Dedifferentiated amniotic fluid mesenchymal stem cell (primary cell): Measurements from ENCODE around the gene PTPN1.
"Not testable (repeated sequence)": the region's sequence is repeated elsewhere in the genome, so short reads cannot be mapped to it uniquely, and the experiment has no call there.

ENCODE experiments used
- DNase-seq: peaks from one replicate; pipeline ENCODE4 v3.0.0-alpha.2; 2016; ENCODE audit errors: extremely low spot score

Gene PTPN1

DNA sequence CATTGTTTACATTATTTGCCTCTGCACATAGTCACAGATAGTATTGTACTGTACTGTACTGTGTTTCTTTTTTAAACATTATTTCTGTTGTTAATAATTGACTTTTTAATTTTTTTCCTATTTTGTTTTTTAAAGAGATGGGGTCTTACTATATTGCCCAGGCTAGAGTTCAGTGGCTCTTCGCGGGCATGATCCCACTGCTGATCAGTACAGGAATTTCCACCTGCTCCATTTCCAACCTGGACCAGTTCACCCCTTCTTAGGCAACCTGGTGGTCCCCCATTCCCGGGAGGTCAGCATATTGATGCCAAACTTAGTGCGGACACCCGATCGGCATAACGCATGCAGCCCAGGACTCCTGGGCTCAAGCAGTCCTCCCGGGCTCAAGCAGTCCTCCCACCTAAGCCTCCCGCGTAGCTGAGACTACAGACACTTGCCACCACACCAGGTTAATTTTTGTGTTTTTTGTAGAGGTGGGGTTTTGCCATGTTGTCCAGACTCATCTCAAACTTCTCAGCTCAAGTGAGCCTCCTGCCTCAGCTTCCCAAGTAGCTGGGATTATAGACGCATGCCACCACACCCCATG is 47.5 kb downstream of the PTPN1 start:
- DNase-seq, result no peak

GRCh38 chr20:50558483-50558925 is 48.3 kb downstream of the PTPN1 start:
- peak; percentile 33 for DNase-seq

DNA sequence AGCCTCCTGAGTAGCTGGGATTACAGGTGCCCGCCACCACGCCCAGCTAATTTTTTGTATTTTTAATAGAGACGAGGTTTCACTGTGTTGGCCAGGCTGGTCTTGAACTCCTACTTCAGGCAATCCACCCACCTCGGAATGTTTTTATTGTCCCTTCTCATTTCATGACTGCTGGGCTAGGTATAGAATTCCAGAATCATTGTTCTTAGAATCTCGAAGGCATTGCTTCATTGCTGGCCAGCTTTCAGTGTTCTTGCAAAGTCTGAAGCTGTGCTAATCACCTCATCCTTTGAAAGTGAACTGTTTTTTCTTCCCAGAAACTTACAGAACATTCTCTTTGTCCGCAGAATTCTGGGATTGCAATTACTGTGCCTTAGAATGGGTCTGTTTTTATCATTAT is 49.0 kb downstream of the PTPN1 start:
- DNase-seq, result no peak

GRCh38 chr20:50559856-50560638 is 49.9 kb downstream of the PTPN1 start:
- DNase-seq, result no peak

GRCh38 chr20:50560867-50561266 is 50.7 kb downstream of the PTPN1 start:
- no peak for DNase-seq

- peak; percentile 97 for DNase-seq
These were observed 51.3 kb downstream of the PTPN1 start for GRCh38 chr20:50561379-50562078.

GRCh38 chr20:50562262-50562701 is 52.1 kb downstream of the PTPN1 start:
- no peak for DNase-seq

DNA sequence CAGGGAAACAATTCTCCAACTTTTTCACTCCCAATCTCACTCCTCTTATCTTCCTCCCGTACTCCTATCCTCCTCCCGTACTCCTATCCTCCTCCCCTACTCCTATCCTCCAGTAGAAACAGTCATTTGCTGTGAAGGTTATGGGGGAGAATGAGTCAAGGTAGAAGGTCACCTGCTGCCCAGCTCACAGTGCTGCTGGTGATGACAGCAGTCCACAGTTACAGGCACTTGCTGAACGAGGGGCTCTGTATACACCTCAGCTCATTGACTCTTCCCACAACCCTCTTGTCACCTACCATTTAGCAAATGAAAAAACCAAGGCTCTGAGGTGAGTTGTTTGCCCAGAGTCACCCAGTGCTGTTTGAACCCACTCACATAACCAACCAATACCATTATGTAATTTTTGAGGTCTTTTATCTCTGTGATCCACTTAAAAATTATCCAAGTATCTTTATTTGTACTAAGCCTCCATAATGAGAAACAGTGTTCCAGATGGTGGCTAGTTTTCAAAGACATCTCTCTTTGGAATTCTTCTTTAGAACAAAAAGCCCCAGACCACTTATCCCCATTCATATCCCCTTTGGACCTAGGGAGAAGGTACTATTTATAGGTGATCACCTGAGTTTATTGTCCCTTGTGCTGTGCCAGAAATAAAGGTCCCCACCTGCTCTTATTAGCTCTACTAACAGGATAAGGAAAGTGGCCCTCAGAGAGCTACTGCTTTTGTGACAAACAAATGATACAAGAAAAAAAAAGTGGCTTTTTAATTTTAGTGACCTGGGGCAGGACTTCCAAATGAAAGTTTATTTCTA is 53.2 kb downstream of the PTPN1 start:
- DNase-seq, result no peak

GRCh38 chr20:50565383-50565782 is 55.2 kb downstream of the PTPN1 start:
- DNase-seq, result no peak

DNA sequence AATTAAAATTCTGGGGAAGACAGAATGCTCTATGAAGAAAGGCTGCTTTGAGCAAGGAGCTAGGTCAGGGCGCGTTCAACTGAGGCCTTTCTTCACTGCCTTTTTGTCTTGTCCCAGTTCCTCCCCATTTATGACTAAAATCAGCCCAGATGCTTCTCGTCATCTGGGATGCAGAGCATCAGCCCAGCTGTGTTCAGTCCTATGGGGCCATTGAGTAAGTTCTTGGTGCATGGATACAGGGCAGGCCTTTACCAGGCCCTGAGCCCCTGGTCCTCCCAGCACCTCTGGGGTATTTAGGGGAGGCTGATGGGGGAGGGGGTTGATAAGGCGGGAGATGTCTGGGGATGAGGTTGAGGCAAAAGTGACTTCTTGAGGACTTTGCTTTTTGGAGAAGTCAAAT is 55.7 kb downstream of the PTPN1 start:
- DNase-seq, result no peak

GRCh38 chr20:50567860-50568548 is 57.8 kb downstream of the PTPN1 start:
- DNase-seq, result no peak

DNA sequence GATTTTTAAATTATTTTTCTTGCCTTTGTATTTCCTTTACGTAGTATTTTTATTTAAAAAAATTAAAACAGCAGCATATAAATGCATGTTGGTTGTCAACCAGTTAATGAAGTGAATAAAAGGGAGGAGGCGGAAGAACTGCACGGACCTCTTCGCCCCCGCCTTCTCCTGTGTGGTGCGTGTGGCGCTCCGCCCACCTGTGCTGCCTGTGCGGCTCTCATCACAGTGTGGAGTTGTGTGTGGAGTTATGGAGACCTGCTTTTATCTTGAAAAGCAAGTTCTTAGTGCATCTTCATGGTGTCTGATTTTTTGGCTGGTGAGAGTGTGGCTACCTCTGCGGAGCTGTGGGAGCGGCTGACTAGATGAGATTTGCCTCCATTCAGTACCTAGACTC is 58.4 kb downstream of the PTPN1 start:
- no peak for DNase-seq

DNA sequence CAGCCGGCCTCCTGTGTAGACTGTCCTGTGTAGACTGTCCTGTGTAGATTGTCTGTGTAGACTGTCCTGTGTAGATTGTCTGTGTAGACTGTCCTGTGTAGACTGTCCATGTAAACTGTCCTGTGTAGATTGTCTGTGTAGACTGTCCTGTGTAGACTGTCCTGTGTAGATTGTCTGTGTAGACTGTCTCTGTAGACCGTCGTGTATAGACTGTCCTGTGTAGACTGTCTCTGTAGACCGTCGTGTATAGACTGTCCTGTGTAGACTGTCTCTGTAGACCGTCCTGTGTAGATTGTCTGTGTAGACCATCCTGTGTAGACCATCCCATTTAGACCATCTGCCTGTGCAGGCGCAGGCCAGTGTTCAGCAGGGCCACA is 59.3 kb downstream of the PTPN1 start:
- not testable (repeated sequence) for DNase-seq

DNA sequence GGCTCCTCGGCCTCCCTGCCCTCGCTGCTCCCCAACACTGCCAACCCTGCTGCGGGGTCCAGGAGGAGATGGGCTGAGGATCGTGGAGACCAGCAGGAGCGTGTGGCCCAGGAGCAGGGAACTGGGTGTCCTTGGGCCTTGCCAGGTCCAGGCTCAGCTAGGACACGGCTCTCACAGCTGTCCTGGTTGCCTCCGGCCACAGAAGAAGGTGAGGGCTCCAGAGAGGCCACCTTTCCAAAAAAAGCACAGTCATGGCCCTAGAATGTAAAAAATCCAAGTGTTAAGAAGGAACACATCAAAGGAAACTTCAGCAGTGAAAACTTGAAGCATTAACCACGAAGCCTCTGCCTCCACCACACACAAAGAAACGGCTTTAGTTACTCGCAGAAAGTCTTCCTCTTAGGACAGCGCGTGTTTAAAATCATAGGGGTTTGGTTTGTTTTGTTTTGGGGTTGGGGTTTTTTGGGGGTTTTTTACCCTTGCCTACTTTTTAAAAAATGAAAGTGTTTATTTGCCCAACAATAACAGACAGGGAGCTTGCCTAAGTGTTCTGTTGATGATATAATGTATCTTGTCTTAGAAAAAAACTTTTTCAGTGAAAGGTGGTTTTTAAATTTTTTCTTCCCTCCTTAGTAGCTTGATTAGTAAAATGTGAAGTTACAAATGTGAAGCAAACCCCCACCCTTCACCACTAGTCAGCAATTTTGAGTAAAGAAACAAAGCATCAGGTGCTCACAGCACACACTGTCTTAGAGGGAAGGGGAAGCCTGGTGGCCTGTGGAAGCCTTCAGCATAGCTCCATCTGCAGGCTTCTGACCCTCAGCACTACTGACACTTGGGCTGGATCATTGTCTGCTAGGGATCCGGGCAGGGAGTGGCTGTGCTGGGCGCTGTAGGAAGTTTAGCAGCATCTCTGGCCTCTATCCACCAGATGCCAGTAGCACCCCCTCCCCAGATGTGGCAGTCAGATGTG is 60.0 kb downstream of the PTPN1 start:
- no peak for DNase-seq

DNA sequence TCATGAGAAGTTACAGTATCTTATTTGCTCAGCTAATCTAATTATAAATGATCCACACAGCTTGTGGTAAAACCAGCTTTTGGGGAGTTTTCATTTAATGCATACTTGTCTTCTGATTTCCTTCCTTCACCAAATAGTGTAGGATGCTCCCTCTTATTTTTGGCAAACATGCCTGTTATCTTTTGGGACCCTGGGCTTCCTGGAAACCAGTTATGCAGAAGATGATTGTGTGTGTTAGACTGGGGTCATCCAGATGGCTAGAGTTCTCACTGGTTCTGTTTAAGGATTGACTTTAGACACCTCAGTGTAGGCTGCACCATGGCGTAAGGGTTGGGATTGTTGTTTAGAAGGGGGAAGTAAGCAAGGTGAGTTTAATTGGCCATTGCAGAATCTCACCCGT is 61.3 kb downstream of the PTPN1 start:
- DNase-seq, result no peak

DNA sequence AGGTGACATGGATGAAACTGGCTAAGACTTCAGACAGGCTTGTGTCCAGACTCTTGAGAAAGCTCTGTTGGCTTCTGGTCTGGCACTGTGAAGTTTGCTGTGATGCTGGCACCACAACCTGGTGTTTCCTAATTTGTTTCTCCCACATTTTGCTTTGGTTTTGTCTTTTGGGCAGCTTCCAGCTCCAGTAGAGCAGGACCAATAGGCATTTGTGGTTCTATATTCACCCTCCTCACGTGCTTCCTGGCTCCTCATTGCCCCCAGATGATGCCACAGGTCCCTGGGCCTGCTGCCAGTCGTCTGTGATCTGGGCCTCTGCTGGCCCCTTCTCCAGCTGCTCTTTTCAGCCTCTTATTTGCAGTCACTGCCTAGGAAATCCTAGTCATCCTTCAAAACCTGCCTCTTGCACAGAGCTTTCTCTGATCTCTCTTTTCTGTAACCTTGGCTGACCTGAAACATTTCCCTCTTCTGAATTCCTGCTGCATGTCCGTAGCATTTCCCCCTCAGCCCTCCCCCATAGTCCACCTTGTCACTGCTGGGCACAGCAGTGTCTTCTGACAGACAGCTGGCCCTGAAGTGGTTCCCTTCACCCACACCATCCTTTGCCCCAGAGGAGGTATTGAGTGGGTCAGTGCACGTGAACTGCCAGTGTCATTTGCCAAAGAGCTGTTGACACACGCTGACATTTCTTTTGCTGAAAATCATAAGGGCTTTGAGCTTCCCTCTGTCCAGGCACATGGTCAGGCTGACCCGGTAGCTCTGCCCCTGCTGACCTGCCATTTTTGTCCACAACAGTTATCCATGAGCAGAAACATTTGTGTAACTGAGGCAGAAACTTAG is 63.0 kb downstream of the PTPN1 start:
- peak; percentile 31 for DNase-seq

- DNase-seq, result no peak
These were observed 63.9 kb downstream of the PTPN1 start for GRCh38 chr20:50574108-50574507.

DNA sequence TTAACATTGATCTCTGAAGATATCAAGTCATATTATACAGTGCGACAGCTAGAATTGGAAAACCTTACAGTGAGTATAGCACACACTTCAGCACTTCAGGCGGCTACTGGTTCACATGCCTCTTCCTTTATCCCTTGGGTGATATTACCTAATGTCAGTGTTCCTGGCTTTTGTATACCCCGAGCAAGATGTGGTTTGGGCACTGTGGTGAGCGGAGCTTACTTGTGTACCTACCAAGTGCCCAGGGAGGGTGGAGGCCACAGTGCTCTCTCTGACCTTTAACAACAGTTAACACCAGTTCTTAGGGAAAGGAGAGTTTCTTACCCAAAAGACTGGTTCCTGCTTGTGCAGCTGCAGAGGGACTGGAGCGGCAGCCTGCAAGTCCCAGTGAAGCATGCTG is 64.4 kb downstream of the PTPN1 start:
- DNase-seq, result no peak
